Stimulated activated CD4-positive, alpha-beta T cell treated with anti-CD3 and anti-CD28 coated beads, Interleukin-4, amount 100 ng/mL, for 48 hours (primary cell): ENCODE results near the gene DGCR8.

Experiments used
- DNase-seq, 2 donors: peaks; one replicate each; pipeline ENCODE4 v3.0.0-alpha.2; 2020; ENCODE audit warnings: low read depth in 2 of 2

DGCR8 gene

DNA sequence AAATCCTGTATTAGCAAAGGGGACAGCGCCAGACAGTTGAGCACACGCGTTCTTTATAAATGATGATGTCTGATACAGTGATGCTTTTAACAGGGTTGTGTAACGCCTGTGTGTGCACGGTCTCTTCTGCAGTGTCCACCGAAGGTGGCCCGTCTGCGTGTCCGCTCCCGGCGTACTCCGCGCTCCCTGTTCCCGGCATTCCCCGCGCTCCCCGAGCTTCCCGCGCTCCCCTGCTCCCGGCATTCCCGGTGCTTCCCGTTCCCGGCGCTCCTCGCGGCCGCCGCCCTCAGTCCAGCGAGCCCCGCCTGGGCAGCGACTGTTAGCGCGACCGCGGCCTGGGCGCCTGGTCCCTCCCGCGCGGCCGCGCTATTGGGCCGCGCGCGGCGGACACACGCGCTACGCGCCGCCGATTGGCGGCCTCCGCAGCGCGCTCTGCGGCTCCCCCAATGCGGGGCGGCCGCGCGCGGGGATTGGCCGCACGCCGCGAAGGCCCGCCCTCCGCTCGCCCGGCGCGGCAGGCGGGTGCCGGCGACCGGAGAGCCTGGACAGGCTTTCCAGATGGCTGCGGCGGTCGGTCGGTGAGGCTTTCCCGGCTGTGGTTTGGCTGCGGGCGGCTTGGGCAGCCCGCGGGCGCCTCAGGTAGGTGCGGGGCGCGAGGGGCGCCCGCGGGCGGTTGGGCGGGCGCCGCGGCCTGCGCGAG lies at the start of gene DGCR8:
Gene DGCR8, plus strand, starts transcription at position 497 of the 700 bp plus-strand sequence. CDS start 5,723 bp downstream, outside the sequence.
- peak; percentile 42 to 59 for DNase-seq

DNA sequence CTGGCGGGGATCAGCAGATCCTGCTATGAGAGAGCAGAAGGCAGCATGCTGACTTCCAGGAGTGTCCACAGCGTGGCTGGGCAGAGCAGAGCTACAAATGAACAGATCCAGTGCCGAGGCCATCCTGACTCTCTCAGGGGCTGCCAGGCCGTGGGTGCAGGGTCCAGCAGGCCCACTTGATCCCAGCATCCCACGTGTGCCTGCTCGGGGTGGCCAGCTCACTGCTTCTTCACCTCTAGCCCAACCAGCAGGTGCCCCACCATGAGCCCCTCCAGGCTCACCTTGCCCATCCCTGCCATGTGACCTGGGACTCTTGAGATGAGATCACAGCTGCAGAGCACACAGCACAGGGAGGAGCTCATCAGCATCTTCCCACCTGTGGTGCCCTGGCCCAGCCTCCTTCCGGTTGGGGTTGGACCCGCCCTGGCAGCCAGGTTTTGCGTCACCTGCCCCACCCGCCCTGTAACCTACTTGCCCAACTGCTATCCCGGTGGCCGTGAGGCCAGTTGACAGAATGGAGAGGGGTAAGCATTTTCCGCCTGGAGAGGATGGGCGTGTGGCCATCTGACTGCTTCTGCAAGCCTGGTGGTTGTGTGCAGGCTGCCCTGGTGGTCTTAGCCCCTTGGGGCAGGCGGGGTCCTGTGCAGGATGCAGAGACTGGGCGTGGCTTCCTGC lies 48.2 kb upstream of the DGCR8 start:
- DNase-seq, result peak in 1 of 2 donors; percentile 10

DNA sequence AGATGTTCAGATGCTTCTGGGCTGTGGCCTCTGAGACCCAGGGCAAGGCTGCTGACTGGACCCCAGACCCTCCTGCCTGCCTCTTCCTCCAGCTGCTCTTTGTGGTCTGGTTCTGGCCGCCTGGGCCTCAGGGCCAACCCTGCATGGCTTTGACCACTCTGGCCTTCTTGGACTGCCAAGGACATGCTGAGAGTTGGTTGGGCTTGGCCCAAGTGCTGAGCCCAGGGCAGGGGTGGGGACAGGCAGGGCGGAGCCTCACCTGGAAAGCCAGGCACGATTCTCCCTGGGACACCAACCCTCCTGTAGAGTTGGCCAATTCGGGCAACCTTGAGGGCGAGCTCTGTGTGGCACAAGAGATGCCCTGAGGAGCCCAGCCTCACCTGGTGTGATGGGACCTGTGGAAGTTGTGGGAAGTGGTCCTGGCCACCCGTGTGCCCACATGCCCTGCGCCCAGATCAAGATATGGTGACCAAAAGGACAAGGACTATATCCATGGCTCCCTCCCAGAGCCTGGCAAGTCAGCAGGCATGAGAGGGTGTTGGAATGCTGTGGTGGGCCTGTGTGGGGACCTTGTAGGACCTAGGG lies 47.5 kb upstream of the DGCR8 start:
- no peak for DNase-seq

DNA sequence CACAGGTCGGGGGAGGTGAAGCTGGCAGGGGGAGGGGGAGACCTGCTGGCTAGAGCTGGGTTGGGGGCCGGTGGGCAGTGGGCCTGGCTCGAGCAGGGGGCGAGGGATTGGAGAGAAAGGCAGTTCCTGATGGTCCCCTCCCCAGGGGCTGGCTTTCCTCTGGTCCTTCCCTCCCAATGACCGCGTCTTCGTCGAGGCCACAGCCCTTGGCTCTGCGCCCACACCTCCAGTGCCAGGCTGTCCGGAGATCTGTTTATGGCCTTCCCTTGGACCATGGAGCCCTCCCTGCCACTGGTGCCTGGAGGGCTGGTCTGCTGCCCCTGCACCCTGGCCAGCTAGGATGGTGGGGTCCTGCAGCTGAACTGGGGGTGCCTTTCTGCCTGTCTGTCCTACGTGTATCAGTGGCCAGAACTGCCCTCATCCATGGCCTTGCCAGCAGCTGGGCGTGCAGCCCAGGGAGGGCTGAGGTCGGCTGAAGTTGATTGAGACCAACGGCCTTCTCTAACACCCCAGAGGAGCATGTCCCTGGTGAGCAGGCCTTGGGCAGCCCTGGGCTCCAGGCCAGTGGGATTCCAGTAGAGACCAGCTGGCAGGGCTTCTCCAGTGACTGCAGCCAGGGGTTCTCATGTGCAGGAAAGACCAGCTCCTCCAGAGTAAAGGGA lies 46.9 kb upstream of the DGCR8 start:
- no peak for DNase-seq

DNA sequence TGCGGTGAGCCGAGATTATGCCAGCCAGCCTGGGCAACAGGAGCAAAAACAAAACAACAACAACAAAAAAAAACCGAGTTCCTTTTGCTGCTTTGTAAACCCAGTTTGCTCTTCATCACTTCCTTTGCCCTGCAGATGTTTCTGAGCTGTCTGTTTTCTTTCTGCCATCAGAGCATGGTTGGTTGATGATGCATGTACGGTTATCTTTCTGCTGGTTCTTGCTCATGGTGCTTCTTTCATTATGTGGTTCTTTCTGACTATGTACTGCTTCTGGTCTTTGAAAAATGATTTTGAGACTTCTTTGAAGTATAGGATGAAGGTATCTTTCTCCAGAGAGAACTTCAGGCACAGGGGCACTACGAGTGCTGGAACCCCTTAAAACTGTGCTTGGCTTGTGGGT lies 45.9 kb upstream of the DGCR8 start:
- no peak for DNase-seq

DNA sequence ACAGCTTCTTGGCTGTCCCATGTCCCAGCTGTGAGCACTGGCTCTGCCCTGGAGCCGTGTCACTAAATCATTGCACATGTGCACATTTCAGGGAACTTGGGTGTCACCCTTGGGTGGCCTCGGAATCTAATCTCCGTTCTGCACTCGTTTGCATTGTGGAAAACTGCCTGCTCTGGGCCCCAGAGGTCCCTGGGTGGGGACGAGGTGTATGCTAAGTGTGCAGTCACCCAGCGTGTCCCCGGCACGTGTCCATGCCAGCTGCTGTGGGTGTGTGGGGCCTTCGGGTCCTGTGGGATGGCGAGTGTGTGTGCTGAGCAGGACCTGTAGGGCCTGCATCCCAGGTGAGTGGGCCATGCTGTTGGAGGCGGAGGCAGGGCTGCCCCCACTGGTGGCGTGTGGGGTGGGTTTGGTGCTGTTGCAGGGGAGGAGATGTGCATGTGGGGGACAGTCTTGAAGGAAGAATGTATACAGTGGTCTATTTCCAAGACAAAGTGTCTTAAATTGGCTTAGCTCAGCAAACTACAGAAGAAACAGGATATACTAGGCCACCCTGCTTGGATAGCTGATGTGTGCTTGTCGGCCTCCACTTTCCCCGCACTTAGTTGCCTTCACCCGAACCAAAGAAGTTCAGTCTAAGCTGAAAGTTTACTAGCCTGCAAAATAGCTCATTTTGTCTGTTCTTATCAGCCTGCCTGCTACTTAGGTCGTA lies 44.5 kb upstream of the DGCR8 start:
- DNase-seq, result no peak

DNA sequence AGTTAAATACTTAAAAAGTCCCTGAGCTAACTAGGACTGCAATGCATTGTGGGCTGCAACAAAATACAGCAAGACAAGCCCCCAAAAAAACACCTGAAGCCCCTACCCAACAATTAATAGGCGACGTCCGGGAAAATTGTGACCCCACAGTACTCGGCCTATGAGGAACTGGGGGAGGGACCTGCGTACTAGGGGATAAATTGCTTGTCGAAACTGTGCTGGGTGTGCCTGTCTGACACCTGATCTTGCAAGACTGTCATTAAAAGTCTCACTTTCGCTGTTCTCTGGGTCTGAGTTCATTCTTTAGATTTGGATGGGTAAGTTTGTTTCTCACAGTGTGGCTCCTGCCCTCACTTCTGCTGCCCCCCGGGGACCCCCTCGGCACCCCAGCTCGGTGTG lies 44.0 kb upstream of the DGCR8 start:
- DNase-seq, result no peak

DNA sequence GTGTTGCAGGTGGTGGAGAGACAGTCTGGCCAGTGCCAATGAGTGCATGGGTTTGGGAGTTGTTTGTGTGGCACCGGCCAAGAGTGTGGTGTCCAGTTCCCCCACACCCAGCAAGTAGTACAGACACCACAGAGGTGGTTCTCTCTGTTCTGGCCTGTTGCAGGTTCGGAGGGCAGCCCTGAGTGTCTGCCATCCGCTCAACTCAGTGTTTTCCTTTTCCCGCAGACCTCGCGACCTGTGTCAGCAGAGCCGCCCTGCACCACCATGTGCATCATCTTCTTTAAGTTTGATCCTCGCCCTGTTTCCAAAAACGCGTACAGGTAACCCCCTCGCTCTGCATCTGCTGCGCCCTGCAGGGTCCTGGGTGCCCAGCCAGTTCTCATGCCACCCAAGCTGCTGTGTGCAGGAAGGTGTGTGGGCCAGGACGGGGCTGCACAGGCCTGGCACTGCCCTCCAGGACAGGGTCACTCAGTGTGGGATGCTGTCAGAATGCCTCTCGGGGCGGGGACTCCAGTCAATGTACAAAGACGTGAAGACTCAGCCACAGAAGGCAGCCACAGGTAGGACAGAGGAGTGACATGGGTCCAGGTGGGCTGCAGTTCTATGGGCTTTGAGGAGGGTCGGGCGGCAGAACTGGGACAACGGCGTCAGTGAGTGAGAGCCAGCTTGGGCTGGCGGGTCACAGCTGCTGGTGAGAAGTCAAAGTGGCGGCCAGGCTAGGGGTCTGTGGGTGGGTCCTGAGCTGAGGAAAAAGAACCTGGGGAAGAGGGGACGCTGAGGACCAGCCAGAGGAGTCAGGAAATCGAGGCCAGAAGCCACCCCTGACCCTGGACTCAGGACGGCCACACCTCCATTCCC lies 43.3 kb upstream of the DGCR8 start:
- no peak for DNase-seq

DNA sequence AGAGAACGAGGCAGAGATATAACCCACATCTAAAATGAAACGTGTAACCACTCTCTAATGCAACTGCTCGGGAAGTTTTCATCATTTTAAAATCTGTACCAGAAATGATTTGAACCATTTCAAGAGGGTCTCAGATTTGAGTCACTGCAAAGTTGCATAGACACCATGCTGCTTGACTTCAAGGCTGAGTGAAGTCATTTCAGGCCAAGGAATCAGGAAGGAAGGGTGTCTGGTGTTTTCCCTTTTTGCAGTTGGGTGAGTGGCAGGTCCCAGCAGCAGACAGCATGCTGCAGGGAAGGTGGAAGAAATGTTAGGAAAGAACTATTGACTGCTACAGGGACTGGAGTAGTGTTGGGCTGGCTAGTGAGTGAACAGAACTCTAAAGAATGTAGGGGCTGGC lies 42.6 kb upstream of the DGCR8 start:
- DNase-seq, result no peak

DNA sequence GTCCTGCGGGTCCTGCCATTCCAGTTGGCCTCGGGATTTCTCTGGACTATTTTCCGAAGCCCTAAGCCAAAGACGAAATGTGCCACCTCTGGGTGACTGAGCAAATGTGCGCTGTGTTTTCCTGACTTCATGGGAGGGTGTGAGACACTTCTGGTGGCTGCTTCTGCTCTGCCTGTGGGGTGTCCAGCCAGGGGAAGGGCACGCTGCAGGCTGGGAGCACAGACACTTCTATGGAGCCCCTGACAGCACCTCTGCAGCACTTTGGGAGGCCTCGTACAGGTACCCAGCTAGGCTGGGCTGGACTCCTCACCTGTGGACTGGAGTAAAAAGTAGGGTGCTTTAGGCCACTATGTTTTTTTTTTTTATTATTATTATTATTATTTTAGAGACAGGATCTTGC lies 41.5 kb upstream of the DGCR8 start:
- no peak for DNase-seq

DNA sequence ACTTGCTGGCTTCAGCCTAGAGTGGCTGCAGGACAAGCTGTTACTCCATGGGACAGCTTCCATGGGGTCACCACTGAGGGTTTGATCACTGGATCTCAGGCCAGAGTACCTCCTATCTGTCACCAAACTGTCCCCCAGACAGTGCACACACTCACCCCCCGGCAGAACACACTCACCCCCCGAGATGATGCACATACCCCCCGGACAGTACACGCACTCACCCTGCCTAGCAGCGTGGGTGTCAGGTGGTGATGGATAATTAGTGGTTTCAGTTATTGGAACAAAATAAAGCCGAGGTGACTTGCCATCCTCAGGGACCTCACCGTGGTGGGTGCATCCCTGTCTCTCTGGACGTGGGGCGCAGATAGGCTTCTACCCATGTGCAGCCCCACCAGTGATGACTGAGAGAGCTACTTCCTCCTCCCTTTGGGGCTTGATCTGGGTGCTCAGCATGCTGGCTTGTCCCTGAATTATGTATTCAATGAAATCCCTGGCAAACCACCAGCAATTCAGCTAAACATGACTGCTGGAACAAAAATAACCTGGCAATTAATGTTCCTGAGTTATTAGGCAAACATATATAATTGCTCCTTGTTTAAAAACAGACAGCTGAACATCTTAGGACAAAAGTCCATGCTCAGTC lies 40.2 kb upstream of the DGCR8 start:
- DNase-seq, result no peak

DNA sequence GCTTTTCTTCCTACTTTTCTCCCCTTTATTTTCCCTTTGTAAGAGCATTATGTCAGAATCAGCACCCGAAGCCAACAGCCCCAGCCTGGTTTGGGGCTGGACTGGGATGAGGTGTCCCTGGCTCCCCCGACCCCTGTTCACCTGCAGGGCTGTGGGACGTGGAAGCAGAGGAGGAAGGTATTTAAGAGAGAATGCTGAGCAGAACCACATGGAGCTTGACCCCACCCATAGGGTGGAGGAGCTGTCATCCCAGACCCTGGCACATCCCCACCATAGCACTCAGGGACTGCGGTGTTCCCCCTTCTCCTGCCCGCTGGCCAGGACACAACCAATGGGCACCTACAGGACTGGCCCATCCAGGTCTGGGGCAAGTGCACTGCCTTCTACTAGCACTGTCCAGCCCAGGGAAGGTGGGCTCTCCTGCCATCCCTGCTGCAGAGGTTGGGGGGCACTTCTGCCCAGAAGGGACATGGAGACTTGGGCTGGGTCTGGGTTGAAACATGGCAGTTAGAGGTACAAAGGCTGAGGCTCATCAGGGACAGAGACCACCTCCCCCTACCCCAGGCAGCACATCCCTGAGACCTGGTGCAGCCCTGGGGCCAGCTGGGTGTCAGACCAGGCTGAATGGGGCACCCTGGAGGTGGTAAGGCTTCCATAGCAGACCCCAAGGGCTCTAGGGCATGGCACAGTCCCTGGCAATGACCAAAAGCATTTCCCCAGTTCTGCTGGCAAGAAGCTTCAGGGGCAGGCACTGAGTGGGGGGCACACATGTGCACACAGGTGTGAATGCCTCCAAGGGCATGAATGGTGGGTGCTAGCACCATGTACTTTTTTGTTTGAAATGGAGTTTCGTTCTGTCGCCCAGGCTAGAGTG lies 39.5 kb upstream of the DGCR8 start:
- DNase-seq, result no peak

DNA sequence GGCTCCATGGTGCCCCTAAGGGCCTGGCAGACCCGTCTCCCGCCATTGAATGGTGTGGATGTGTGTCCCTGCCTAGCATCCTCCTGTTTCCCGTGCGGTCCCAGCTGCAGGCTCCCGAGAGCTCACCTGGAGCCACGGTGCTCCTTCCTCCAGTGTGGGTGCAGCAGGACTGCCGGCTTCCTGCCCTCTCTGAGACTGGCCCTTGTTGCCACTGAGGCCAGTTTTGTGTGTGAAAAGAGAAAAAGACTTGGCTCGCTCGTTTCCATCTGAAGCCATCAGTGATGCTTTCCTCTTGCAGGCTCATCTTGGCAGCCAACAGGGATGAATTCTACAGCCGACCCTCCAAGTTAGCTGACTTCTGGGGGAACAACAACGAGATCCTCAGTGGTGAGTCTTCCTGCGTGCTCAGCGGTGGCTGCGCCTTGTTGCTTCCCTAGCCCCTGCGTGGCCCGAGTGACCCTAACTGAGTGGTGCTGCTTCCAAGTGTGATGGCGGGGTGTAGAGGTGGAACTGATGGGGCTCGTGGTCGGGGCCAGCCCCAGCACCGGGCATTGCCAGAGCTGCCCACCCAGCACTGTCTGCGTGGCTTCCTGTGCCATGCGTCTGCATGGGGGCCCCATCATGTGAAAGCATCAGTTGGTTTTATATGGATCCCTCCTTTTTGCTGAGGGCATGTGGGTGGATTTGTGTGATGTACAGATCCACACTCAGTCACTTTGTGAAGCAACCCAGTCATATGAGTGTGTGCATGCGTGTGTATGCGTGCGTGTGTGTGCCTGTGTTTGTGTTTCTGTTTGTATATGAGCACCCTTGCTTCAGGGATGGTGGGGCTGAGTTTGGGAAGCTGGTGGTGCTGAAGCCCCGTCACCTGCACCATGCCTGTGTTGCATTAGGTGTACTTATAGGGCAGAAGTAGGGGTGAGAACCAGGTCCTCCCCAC lies 36.7 kb upstream of the DGCR8 start:
- DNase-seq, result no peak

DNA sequence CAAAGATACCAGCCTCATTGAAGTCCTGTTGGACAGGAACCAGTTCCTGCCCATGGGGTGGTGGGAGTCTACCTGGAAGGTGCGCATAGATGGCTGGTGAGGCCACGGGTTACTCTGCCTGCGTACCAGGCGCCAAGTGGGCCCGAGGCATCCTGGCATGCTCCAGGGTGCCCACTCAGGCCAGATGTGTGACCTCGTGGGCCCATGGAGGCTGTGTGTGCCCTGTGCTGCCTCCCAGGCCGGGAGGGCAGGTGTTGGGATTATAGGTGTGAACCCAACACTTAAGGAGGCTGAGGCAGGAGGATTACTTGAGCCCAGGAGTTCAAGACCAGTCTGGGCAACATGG lies 36.1 kb upstream of the DGCR8 start:
- no peak for DNase-seq

DNA sequence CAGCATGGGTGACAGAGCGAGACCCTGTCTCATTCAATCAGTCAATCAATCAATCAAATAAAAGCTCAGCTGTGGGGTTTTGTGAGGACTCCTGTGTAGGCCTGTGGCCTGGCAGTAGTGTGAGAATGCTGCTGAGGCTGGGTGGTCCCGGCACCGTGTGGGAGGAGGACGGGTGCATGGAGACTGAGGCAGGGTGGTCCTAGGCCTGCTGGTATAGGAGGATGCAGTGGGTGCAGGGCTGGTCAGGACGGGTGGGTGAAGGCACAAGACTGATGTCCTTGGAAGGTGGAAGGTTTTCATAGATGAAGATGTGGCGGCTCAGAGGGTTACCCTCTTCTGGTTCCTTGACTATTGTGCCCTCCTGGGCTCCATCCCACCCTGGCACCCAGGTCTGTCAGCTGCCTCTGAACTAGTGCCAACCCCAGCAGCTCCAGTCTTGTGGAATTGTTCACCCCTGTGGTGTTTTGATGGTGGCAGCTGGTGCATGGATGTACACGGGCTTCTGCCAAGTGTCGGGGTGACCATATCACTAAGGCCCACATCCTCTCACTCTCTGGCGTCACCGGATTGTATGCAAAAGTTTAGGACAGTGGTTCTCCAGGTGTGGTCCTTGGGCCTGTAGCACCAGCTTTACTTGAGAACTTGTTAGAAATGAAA lies 35.4 kb upstream of the DGCR8 start:
- DNase-seq, result no peak

DNA sequence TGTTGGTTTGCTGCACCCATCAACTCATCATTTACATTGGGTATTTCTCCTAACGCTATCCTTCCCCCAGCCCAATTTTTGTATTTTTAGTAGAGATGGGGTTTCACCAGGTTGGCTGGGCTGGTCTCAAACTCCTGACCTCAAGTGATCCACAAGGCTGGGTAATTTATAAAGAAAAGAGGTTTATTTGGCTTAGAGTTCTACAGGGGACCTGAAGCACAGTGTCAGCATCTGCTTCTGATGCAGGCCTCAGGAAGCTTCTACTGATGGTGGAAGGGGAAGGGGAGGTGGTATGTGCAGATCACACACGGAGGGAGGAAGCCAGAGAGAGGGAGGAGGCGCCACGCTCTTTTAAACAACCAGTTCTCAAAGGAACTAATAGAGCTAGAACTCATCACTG lies 33.3 kb upstream of the DGCR8 start:
- no peak for DNase-seq

DNA sequence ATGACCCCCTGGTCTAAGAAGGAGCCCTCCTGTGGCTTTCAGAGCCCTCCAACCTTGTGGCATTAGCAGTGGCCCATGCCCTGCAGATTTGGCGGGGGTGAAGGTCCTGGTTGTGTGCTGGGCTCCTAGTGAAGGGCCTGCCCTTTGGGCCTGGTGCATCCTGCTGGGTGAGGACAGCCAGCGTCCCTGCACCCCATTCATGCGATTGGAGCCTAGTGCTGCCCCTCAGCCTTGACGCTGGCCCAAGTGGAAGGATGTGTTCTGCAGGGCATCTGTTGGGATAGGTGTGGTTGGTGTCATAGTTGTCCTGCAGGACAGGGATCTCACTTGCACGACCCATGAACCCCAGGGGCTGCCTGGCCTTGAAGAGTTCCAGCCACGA lies 28.1 kb upstream of the DGCR8 start:
- no peak for DNase-seq
